SKM-1 (cell line): Measurements from ENCODE around the gene DOCK4.

Source experiments
- DNase-seq: peaks from one replicate; lab custom pipeline; 2025; ENCODE audit not compliant: unreplicated experiment; lab: John Stamatoyannopoulos, UW

Gene DOCK4

GRCh38 chr7:111697771-111698170, 508.4 kb downstream of the DOCK4 start:
- no peak for DNase-seq

DNA sequence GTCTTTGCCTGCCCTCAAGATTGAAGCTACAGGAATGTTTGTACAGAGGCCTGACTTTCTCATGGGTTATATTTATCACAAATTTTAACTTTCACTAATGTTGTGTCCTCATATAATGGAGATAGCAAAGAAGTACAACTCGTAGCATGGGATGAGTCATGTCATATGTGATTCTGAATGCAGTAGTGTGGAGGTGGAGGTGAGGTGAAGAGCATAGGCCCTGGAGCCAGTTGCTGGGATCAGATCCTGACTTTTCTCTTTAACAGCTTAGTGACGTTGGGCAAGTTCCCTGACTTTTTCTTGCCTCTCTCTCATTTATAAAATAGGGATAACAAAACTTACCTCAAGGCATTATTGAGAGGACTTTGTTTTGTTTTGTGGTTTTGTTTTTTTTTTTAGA, 511.8 kb downstream of the DOCK4 start:
- no peak for DNase-seq

- no peak for DNase-seq
These were observed 515.7 kb downstream of the DOCK4 start for GRCh38 chr7:111690364-111691111.

DNA sequence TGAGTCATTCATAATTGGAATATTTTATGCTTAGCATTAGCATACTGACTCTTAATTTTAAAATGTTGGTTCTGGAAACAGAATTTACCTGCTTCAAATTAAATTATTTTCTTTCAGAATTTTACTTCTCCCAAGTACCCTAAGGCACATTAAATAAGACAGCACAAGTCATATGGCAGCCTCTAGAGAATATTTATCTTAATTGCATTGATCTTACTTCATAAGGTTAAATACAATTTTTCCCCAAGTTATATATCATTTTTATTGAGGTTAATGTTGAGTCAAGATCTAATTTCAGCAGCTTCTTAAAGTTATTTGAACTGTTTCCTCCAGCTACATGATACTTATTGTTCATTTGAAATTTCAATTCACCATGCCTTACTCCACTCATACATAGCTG, 520.9 kb downstream of the DOCK4 start:
- DNase-seq, result no peak

DNA sequence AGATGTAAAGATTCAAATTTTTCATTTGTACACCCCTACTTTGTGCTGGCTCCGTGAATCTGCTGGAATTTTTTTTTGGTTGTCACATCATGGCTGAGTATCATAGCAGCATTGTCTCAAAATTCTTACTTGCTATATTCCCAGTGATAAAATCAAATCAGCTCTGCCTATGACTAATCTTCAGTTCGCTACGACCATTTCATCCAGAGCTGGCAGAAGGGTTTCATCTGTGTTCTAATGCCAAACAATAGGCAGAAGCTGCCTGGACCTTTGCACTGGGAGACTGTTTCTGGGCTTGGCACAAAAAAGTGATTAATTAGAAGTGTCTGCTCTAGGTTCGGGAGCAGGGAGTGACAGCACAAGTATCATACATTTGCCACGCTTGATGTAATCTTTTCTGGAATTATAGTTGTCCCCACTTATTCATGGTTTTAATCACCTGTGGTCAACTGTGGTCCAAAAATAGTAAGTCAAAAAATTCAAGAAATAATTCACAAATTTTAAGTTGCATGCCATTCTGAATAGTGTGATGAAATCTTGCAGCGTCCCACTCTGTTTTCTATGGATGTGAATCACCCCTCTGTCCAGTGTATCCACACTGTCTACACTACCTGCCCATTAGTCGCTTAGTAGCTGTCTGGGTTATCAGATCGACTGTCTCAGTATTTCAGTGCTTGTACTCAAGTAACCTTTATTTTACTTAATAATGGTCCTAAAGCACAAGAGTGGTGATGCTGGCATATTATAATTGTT, 523.4 kb downstream of the DOCK4 start:
- no peak for DNase-seq

GRCh38 chr7:111681242-111681641, 525.0 kb downstream of the DOCK4 start:
- no peak for DNase-seq

- no peak for DNase-seq
These were observed 527.2 kb downstream of the DOCK4 start for GRCh38 chr7:111678986-111679385.

- DNase-seq, result no peak
These were observed 527.9 kb downstream of the DOCK4 start for GRCh38 chr7:111678281-111678680.

DNA sequence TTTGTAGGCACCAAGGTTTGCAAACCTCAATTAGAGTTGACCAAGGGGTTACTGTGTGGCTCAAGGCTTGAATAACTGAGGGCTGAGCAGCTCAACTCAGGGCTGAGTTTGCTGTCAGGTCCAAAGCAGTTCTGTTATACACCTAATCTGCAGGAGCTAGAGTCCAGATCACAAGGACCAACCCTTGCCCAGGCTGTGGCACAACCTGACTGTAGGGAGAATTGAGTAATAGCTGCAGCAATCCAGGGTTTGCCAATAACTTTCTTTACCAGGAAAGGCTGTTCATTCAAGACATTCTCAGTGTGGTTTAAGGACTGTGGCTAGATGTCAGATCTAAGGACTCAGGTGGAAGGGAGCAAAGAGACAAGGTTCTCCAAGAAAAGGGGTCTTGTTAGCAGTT, 528.4 kb downstream of the DOCK4 start:
- DNase-seq, result no peak

DNA sequence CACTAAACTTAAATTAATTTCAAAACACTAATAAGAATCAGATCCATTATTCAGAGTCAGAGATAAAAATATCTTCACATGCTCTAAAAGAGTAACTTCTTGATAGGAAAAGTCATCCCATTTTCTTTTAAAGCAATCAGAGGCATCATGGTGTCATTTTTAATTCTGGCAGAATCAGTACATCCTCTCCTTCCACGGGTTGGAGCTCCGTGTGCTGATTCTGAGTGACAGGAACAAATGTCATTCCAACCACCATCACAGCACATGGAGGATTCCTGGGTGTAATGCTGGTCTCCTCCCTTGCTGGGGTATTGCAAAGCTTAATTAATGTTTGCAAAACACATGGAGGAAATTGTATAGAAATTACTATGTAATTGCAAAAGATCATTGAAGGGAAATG, 529.4 kb downstream of the DOCK4 start:
- no peak for DNase-seq
